Measurements from ENCODE around the gene ALOXE3.

DNA sequence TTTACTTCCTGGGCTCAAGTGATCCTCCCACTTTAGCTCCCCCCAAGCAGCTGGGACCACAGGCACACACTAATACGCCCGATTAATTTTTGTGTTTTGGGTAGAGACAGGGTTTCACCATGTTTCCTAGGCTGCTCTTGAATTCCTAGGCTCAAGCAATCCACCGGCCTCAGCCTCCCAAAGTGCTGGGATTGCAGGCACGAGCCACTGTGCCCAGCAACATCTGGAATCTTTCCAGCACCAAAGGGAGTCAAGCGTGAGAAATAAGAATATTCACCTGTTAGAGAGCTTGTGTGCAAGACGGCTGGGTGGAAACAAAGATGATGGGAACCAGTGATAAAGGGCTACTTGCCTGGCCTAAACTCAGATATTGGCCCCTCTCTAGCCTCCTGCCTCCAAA is 16.6 kb downstream of the ALOXE3 start:
- TF ChIP-seq, protein P1, sequence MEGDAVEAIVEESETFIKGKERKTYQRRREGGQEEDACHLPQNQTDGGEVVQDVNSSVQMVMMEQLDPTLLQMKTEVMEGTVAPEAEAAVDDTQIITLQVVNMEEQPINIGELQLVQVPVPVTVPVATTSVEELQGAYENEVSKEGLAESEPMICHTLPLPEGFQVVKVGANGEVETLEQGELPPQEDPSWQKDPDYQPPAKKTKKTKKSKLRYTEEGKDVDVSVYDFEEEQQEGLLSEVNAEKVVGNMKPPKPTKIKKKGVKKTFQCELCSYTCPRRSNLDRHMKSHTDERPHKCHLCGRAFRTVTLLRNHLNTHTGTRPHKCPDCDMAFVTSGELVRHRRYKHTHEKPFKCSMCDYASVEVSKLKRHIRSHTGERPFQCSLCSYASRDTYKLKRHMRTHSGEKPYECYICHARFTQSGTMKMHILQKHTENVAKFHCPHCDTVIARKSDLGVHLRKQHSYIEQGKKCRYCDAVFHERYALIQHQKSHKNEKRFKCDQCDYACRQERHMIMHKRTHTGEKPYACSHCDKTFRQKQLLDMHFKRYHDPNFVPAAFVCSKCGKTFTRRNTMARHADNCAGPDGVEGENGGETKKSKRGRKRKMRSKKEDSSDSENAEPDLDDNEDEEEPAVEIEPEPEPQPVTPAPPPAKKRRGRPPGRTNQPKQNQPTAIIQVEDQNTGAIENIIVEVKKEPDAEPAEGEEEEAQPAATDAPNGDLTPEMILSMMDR (IDR thresholded peaks at IDR 0.05), result no peak
- no peak for TF ChIP-seq ZFX (IDR thresholded peaks at IDR 0.05; ENCODE audit: borderline replicate concordance)

All from 22Rv1 (cell line).